Activated CD4-positive, alpha-beta memory T cell treated with anti-CD3 and anti-CD28 coated beads for 36 hours (primary cell): ENCODE results near the gene FOXS1. TPM values are rescaled to one million over a fixed set of nuclear protein-coding genes. Genes with fewer than 3 reads are reported as not detected.
"Not testable (repeated sequence)": the region's sequence is repeated elsewhere in the genome, so short reads cannot be mapped to it uniquely, and the experiment has no call there.

Source experiments
- CTCF ChIA-PET: fragments of 350-600 bp; sonication (Branson Sonifier 250); formaldehyde crosslinking; loops from one replicate; lab custom pipeline; 2021; ENCODE audit warnings: antibody characterized with exemption, inconsistent platforms; lab: Charles Lee
- POLR2A ChIA-PET: fragments of 350-600 bp; sonication (Branson Sonifier 250); formaldehyde crosslinking; loops from one replicate; lab custom pipeline; 2021; ENCODE audit warnings: antibody characterized with exemption; lab: Charles Lee
- DNase-seq: peaks from one replicate; pipeline ENCODE4 v3.0.0-alpha.2; 2020
- H3K27ac Mint-ChIP-seq: one replicate; pipeline ENCODE4 v1.8.0; 2021; ENCODE audit warnings: mixed read lengths
- H3K27me3 Mint-ChIP-seq: one replicate; pipeline ENCODE4 v1.8.0; 2021; ENCODE audit warnings: mixed read lengths
- H3K36me3 Mint-ChIP-seq: one replicate; pipeline ENCODE4 v1.8.0; 2021; ENCODE audit warnings: mixed read lengths
- H3K4me1 Mint-ChIP-seq: one replicate; pipeline ENCODE4 v1.8.0; 2021; ENCODE audit warnings: low read depth, mixed read lengths
- H3K4me3 Mint-ChIP-seq: one replicate; pipeline ENCODE4 v1.8.0; 2021; ENCODE audit warnings: mild to moderate bottlenecking, mixed read lengths
- H3K9me3 Mint-ChIP-seq: one replicate; pipeline ENCODE4 v1.8.0; 2021; ENCODE audit warnings: mixed read lengths
- intact Hi-C: fragments of 100-400 bp; cut with micrococcal nuclease; formaldehyde crosslinking; loops from one replicate; pipeline ENCODE4 v1.15.1; 2023
- total RNA-seq, 2 experiments: library from RNA; stranded (reverse); gene quantifications; one replicate each; pipeline ENCODE4 v1.2.3, GENCODE V29; 2021

The FOXS1 gene
- total RNA-seq, 2 experiments from 2014 or later = not detected

DNA sequence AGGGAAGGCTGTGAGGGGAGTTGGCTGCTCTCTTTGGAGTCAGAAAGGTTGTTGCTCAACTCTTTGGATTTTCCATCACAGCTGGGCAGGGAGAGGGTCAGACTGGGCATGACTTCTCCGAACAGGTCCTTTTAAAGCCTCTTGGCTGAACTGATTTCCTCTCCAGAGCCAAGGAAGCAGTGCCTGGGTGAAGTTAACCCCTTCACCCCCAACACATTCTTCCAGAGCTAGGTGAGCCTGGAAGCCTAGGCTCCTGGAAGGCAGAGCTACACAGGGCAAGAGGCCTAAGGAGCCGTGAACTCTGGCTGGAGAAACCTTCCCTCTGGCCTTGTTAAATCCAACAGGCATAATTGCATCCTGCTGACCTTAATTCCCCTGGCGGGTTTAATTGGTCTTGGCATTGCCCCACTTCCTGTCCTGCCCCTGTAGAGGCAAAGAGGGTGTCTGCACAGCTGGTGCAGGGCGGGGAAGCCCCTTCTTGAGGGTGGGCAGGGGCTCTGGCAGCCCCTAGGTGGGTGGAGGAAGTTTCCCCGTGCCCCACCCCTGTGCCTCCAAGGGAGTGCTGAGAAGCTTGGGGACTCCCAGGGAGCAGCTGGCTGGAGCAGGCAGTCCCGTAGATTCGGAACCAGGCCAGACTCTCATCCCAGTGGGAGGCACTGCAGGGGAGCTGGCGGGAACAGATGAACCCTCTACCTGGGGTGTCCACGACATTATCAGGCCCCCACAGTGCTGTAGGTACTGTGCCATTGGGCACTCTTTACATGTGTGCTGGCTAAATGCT, 29.8 kb downstream of the FOXS1 start:
- H3K36me3 Mint-ChIP-seq = no peaks in the 10 kb centered on the region
- CTCF ChIA-PET = interaction anchor here (1.1 to 1.4 kb wide), 3 partner anchors 14 to 31 kb away, joined by 3 to 4 read pairs (median 4); no protein-coding TSS in a partner anchor
- no peak overlapping the region for H3K4me3 Mint-ChIP-seq
- no peaks in the 10 kb centered on the region for H3K27me3 Mint-ChIP-seq
- H3K4me1 Mint-ChIP-seq = no peaks in the 10 kb centered on the region
- DNase-seq = no peak
- no peak overlapping the region for H3K27ac Mint-ChIP-seq
- POLR2A ChIA-PET = no interaction called here
- intact Hi-C loops = no loop called here
- H3K9me3 Mint-ChIP-seq = no peaks in the 10 kb centered on the region

DNA sequence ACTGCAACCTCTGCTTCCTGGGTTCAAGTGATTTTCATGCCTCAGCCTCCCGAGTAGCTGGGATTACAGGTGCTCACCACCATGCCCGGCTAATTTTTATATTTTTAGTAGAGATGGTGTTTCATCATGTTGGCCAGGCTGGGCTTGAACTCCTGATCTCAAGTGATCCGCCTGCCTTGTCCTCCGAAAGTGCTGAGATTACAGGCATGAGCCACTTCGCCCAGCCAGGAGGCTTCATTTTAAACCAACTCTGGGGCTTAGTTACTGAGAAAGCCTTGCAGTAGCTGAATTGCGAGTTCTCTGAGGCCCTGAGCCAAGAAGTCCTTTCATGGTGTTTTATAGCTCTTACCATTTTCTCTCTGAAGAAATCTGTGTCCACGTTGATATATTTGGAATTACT, 31.3 kb downstream of the FOXS1 start:
- DNase-seq, H3K4me1 Mint-ChIP-seq, H3K36me3 Mint-ChIP-seq, H3K4me3 Mint-ChIP-seq, POLR2A ChIA-PET, intact Hi-C loops, H3K9me3 Mint-ChIP-seq, H3K27me3 Mint-ChIP-seq, H3K27ac Mint-ChIP-seq: not testable (repeated sequence)
- CTCF ChIA-PET = interaction anchor here (0.7 to 2.4 kb wide), 3 partner anchors 9 to 138 kb away, joined by 4 to 14 read pairs (median 5); partner anchors contain the start of gene PDRG1

DNA sequence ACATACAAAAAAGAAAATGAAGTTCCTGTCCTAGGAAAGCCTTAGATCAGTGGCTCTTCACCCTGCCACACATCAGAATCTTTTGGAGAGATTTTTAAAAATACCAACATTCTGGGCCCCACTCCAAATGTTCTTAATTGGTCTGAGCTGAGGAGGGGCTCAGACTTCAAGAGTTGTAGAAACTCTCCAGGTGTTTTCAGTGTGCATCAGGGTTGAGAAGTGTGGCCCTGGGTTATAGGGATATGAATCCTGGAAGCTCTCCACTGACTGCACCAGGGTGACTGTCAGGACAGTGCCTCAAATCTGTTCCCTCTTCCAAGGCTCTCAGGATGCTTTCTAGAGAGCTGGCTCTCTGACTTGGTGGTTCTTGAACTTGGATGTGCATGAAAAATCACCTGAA, 31.8 kb downstream of the FOXS1 start:
- intact Hi-C loops = no loop called here
- CTCF ChIA-PET = interaction anchor here (0.5 to 2.4 kb wide), 4 partner anchors 10 to 267 kb away, joined by 3 to 14 read pairs (median 4); partner anchors contain the start of gene PDRG1
- H3K36me3 Mint-ChIP-seq = no peaks in the 10 kb centered on the region
- no peaks in the 10 kb centered on the region for H3K4me1 Mint-ChIP-seq
- POLR2A ChIA-PET = no interaction called here
- no peak for DNase-seq
- H3K4me3 Mint-ChIP-seq = no peak overlapping the region
- H3K27me3 Mint-ChIP-seq = no peaks in the 10 kb centered on the region
- H3K9me3 Mint-ChIP-seq = no peaks in the 10 kb centered on the region
- no peak overlapping the region for H3K27ac Mint-ChIP-seq

DNA sequence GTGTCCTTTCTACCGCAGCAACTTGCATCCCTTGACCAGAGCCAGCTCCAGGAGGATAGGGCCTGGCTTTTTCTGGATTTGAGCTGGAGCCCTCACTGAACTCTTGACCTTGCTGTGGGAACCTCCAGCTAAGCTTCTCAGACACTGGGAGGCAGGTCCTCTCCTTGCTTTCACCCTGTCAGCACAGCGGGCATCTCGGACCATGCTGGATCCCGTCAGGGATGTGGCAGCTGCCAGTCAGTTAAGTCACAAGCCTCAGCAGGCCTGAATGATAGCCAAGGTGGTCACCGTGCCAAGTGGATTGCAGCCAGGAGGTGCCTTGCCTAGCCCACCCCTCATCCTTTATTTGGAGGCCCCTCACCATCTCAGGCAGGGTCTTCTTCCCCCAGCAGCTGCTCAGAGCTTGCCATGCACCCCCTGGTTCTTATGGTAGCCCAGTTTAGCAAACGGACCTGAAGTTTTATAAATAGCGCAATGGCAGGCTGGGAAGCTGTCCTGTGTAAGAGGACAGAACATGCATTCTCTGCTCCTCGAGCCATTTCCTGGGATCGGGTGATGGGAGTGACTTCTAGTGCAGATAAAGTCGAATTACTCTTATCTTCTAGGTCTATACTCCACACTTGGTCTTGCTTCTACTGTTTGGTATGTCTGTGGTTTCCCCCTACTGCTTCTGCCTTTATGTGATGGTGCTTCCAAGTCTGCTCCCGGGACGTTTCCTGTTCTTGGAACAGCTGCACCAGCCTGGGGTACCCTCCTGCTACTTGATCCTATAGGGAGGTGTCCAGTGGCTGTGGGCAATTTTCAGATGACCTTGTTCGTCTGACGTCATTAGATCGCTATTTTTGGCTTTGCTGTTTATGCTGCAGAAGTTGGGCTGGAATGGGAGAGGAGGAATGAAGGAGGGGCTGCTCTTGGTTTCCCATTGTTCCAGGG, 33.3 kb downstream of the FOXS1 start:
- H3K9me3 Mint-ChIP-seq = no peaks in the 10 kb centered on the region
- H3K27me3 Mint-ChIP-seq = no peaks in the 10 kb centered on the region
- no peak overlapping the region for H3K4me3 Mint-ChIP-seq
- H3K27ac Mint-ChIP-seq = no peak overlapping the region
- no peaks in the 10 kb centered on the region for H3K36me3 Mint-ChIP-seq
- intact Hi-C loops = no loop called here
- no peaks in the 10 kb centered on the region for H3K4me1 Mint-ChIP-seq
- CTCF ChIA-PET = interaction anchor here (1.9 kb wide), 1 partner anchor 11 kb away, joined by 4 read pairs; no protein-coding TSS in a partner anchor
- DNase-seq = no peak
- POLR2A ChIA-PET = no interaction called here

DNA sequence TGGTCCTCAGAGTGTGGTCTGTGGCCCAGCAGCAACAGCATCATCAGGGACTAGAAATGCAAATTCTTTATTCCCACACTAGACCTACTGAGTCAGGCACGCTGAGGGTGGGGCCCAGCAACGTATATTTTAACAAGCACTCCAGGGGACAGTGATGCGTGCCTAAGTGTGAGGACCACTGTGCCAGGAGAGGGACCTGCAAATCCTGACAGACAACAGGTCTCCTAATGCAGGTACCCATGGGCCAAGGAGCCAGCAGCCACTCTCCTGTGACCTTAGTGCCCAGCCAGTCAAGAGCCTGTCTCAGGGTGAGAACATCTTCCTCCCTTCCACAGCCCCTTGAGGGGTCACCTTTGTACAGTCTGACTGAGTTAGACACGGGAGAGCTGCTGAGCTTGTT, 34.2 kb downstream of the FOXS1 start:
- H3K9me3 Mint-ChIP-seq = no peaks in the 10 kb centered on the region
- H3K4me1 Mint-ChIP-seq = no peaks in the 10 kb centered on the region
- DNase-seq = no peak
- CTCF ChIA-PET = interaction anchor here (1.9 kb wide), 1 partner anchor 12 kb away, joined by 4 read pairs; no protein-coding TSS in a partner anchor
- POLR2A ChIA-PET = no interaction called here
- no peak overlapping the region for H3K27ac Mint-ChIP-seq
- intact Hi-C loops = no loop called here
- no peaks in the 10 kb centered on the region for H3K36me3 Mint-ChIP-seq
- H3K27me3 Mint-ChIP-seq = no peaks in the 10 kb centered on the region
- H3K4me3 Mint-ChIP-seq = no peak overlapping the region

DNA sequence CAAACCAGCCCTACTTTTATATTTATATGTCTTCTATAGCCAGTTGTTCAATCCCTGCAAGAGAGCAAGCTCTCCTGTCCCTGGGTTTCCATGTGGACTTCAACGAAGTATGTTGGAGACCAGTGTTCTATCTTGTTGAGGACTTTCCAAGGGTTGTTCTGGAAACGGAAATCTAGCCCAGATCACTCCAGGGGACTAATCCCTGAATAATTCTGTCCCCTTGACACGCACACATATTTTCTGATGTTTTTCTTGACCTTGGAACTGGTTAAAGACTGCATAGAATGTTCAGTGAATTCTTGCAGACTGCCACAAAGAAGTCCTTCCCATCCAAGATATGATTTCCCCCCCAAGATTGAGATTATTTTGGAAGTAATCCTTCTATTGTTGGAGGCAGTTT, 35.7 kb downstream of the FOXS1 start:
- CTCF ChIA-PET = interaction anchor here (1.4 to 1.9 kb wide), 2 partner anchors 13 to 969 kb away, joined by 3 to 10 read pairs; no protein-coding TSS in a partner anchor
- DNase-seq = no peak
- H3K36me3 Mint-ChIP-seq = no peaks in the 10 kb centered on the region
- POLR2A ChIA-PET = interaction anchor here (0.6 kb wide), 1 partner anchor 68 kb away, joined by 3 read pairs; no protein-coding TSS in a partner anchor
- intact Hi-C loops = no loop called here
- no peaks in the 10 kb centered on the region for H3K4me1 Mint-ChIP-seq
- no peaks in the 10 kb centered on the region for H3K9me3 Mint-ChIP-seq
- no peak overlapping the region for H3K4me3 Mint-ChIP-seq
- no peaks in the 10 kb centered on the region for H3K27me3 Mint-ChIP-seq
- no peak overlapping the region for H3K27ac Mint-ChIP-seq

DNA sequence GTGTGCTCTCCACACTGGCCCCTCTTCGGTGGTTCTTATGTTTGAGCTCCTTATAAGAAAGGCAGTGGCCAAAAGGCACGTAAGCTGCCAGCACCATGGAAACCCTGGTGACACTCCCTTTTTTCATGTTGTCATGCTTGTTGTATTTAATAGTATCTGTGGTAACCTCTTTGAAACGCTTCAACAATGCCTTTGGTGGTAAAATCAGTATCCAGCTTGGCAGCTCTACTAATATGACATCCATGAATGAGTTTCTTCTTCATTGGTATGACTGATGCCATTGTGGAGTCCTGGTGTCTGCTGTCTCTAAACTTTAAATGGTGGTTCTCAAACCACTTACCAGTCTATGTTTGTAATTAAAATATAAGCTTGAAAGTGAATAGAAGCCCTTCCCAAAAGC, 36.9 kb downstream of the FOXS1 start:
- intact Hi-C loops = no loop called here
- H3K27ac Mint-ChIP-seq = no peak overlapping the region
- CTCF ChIA-PET = interaction anchor here (1.1 to 1.9 kb wide), 5 partner anchors 9 to 970 kb away, joined by 3 to 10 read pairs (median 3); no protein-coding TSS in a partner anchor
- peaks cover 10% of the 10 kb centered on the region for H3K4me1 Mint-ChIP-seq
- POLR2A ChIA-PET = no interaction called here
- H3K9me3 Mint-ChIP-seq = no peaks in the 10 kb centered on the region
- DNase-seq = no peak
- no peaks in the 10 kb centered on the region for H3K27me3 Mint-ChIP-seq
- no peak overlapping the region for H3K4me3 Mint-ChIP-seq
- no peaks in the 10 kb centered on the region for H3K36me3 Mint-ChIP-seq

DNA sequence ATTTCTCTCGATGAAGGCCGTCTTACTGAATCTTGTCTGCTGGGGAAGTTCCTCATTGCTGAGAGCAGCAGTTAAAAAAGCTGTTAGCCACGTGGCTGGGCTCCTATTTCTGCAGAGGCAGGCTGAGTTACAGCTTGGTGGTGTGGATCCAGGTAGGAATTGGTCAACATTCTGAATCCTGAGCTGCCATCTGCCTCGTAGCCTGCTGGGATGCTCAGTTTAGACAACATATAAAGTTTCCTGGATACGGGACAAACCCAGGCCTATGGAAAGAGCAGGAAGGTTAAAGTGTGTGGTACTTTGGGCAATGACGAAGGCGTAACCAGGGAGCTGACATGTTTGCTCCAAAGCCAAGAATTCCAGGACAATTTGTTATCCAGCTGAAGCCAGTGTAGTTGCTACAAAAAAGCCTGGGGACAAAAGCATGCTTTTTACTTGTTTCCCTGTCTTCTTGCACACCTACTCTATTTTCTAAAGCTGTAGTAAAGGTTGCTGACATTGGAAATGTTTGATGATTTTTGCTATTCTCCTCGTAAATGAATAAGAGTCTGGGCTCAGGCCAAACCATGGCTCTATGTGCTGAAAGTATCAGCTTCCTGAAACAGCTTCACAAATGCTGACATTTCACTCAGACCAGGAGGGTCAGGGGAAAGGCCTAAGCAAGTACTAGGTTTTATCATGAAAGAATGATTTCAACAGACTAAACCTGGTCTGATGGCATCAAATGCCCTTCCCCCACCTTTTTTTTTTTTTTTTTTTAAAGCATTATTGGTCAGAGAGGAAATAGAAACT, 38.6 kb downstream of the FOXS1 start:
- Mint-ChIP-seq H3K4me1 (peaks cover 13% of the 10 kb centered on the region), H3K36me3 (peaks cover 4% of the 10 kb centered on the region), H3K9me3 (no peaks in the 10 kb centered on the region), H3K27ac (no peak overlapping the region), H3K27me3 (no peaks in the 10 kb centered on the region), H3K4me3 (no peak overlapping the region)
- intact Hi-C loops = no loop called here
- POLR2A ChIA-PET = no interaction called here
- CTCF ChIA-PET = interaction anchor here (1.3 to 1.6 kb wide), 3 partner anchors 17 to 172 kb away, joined by 3 to 6 read pairs (median 5); no protein-coding TSS in a partner anchor
- no peak for DNase-seq

DNA sequence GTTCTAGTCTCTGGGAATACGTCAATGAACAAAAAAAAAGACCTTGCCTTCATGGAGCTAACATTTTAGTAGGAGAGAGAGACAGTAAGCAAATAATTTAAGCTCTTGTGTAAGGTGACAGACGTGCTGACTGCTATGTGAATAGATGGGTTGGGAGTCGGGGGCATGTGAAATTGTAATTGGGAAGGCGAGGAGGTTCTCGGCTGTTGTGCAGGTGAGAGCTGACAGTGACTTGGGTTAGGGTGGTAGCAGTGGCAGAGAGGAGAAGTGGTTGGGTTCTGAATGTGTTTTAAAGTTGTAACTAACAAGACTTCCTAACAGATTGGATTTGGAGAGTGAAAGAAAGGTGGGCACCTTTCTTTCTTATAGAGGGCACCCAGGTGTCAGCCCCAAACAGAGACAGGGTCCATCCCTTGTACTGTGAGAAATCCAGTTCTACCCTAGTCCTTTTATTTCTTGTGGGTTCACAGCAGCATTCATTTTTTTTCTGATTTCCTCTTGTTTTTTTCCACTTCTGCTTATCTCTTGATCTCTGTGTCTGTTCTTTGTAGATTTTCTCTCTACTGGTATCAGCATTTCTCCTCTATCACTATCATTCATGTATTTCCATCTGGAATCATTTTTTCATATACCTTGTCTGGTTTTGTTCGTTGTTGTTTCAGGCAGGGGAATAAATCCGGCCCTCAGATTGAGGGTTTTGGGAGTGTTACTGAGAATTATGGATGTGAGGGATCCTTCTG, 41.7 kb downstream of the FOXS1 start:
- Mint-ChIP-seq H3K36me3 (peaks cover 25% of the 10 kb centered on the region), H3K4me3 (no peak overlapping the region), H3K4me1 (peaks cover 13% of the 10 kb centered on the region), H3K9me3 (no peaks in the 10 kb centered on the region), H3K27me3 (no peaks in the 10 kb centered on the region), H3K27ac (no peak overlapping the region)
- ChIA-PET POLR2A (no interaction called here), CTCF (no interaction called here)
- no peak for DNase-seq
- intact Hi-C loops = no loop called here

DNA sequence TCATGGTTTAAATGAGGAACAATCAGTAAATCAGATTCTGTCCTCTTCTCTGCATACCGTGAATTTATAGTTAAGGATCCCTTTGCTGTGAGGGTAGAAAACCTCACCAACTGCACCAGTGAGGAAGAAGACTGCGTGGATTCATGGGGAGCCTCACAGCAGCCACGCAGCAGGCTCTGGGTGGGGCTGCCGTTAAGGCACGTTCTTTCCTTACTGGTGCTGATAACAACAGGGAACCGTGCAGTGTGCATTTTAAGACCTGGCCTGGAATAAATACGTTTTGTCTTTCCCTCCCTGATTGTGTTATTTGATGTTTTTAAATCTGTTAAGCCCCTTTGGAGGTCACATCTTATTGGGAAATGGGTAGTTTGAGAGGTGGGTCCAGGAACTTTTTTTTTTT, 43.9 kb downstream of the FOXS1 start:
- H3K27ac Mint-ChIP-seq = no peak overlapping the region
- no peaks in the 10 kb centered on the region for H3K27me3 Mint-ChIP-seq
- H3K4me1 Mint-ChIP-seq = peaks cover 13% of the 10 kb centered on the region
- POLR2A ChIA-PET = no interaction called here
- DNase-seq = no peak
- intact Hi-C loops = no loop called here
- no peaks in the 10 kb centered on the region for H3K9me3 Mint-ChIP-seq
- CTCF ChIA-PET = no interaction called here
- H3K4me3 Mint-ChIP-seq = no peak overlapping the region
- peaks cover 38% of the 10 kb centered on the region for H3K36me3 Mint-ChIP-seq

DNA sequence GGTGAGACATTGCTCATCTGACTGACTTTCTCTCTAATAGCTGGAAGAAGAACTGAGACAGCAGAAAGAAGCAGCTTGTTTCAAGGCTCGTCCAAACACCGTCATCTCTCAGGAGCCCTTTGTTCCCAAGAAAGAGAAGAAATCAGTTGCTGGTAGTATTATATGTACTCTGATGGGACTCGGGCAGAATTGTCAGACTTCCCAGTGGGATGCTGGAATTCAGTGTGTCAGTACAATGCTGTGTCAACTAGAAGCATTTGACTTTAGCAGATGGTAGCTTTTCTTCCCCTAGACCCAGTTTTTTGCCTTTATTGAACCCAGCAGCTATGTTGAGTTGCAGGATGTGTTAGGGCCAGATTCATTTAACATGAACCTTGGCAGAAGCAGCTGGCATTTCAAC, 48.0 kb downstream of the FOXS1 start:
- no peak overlapping the region for H3K4me3 Mint-ChIP-seq
- H3K4me1 Mint-ChIP-seq = no peaks in the 10 kb centered on the region
- no peak overlapping the region for H3K27ac Mint-ChIP-seq
- no peaks in the 10 kb centered on the region for H3K9me3 Mint-ChIP-seq
- peaks cover 66% of the 10 kb centered on the region for H3K36me3 Mint-ChIP-seq
- intact Hi-C loops = no loop called here
- ChIA-PET POLR2A (no interaction called here), CTCF (no interaction called here)
- H3K27me3 Mint-ChIP-seq = no peaks in the 10 kb centered on the region
- no peak for DNase-seq
